Ovary (tissue), 9 donors: ENCODE data around the gene FLNB. TPM values are rescaled to one million over a fixed set of nuclear protein-coding genes. Genes with fewer than 3 reads are reported as not detected.

Experiments used
- DNase-seq, 5 donors: peaks; one replicate each; pipeline ENCODE4 v3.0.0-alpha.2; 2019 to 2020
- H3K27ac ChIP-seq, 2 donors: fragments of 200-600 bp; one replicate each; pipeline versions ENCODE4 v1.5.1 to v1.8.0; 2019 to 2022
- H3K27me3 ChIP-seq: fragments of 200-600 bp; one replicate; pipeline ENCODE4 v1.8.0; 2022
- H3K36me3 ChIP-seq: fragments of 200-600 bp; sonication (generic); one replicate; pipeline ENCODE4 v1.5.1; 2019
- H3K4me1 ChIP-seq: one replicate; pipeline ENCODE4 v1.8.1; 2013; ENCODE audit warnings: mild to moderate bottlenecking, moderate library complexity; ENCODE audit not compliant: insufficient read depth
- H3K4me3 ChIP-seq: fragments of 200-600 bp; sonication (generic); one replicate; pipeline ENCODE4 v1.5.1; 2017
- H3K9me3 ChIP-seq, 2 donors: fragments of 200-600 bp in 1 of 2; sonication (generic) in 1 of 2; one replicate each; pipeline versions ENCODE4 v1.5.1 to v1.8.1; 2013 to 2019; ENCODE audit warnings: mild to moderate bottlenecking in 1 of 2, moderate library complexity in 1 of 2
- CTCF ChIP-seq, 3 donors: fragments of 450-650 bp in 2 of 3; fragments of 200-600 bp in 1 of 3; IDR thresholded peaks; one replicate each; pipeline versions ENCODE4 v1.5.1 to v1.8.0; 2016 to 2022; ENCODE audit warnings: antibody characterized with exemption in 3 of 3, mild to moderate bottlenecking in 1 of 3
- EP300 ChIP-seq: sonication (generic); formaldehyde crosslinking; IDR thresholded peaks from one replicate; pipeline ENCODE4 v1.6.1; 2017; ENCODE audit warnings: antibody characterized with exemption
- POLR2A ChIP-seq: fragments of 450-650 bp; IDR thresholded peaks from one replicate; pipeline ENCODE4 v1.6.1; 2017; ENCODE audit warnings: antibody characterized with exemption, mild to moderate bottlenecking, moderate library complexity
- WGBS, 3 donors: extraction: QIAGEN DNeasy Blood & Tissue Kit in 1 of 3; methylation state at CpG; one replicate each; pipeline versions ENCODE4 v1.1.5 to v1.1.7; 2013 to 2017; 5-methylcytosine and 5-hydroxymethylcytosine counted together
- intact Hi-C, 4 donors: fragments of 100-400 bp; cut with DNase I; formaldehyde crosslinking; loops; one replicate each; pipeline versions ENCODE4 v1.11.0 to v1.15.1; 2022 to 2023
- polyA plus RNA-seq, 2 donors: library from polyadenylated mRNA; stranded (reverse); fragments of 200-250 nt in 1 of 2; fragments of 350-450 nt in 1 of 2; fragmentation: Illumina TruSeq in 1 of 2; extraction: RNeasy Lipid Tissue Mini Kit (QIAGEN cat#74804) in 1 of 2; gene quantifications; one replicate each; pipeline ENCODE4 v1.2.3, GENCODE V29; 2013 to 2014
- total RNA-seq, 7 donors: library from RNA; depleted of rRNA in 2 of 7; stranded (reverse); fragments of >200 nt in 2 of 7; fragmentation: NEBNext Ultra II Directional in 3 of 7; extraction: Animal tissue kit (Norgen Biotek cat#: 25700) in 3 of 7; gene quantifications; one replicate each; pipeline versions ENCODE4 v1.1.0 to v1.2.4, GENCODE V29; 2016 to 2023
- donor health status: DM: no; HTN: no; CAD: no; lungs with moderate emphysema.
- donor health status: DM: no; HTN: no; CAD: no.
- donor health status: Bipolar disorder and iron deficiency.
- donor health status: DM: yes; HTN: yes; CAD: no.
- donor health status: DM: no; HTN: no; CAD: no.
- donor health status: DM: yes; HTN: yes; CAD: no.

Gene FLNB
- total and polyA plus RNA-seq, 9 donors: 51.9 to 190 (median 126) TPM

DNA sequence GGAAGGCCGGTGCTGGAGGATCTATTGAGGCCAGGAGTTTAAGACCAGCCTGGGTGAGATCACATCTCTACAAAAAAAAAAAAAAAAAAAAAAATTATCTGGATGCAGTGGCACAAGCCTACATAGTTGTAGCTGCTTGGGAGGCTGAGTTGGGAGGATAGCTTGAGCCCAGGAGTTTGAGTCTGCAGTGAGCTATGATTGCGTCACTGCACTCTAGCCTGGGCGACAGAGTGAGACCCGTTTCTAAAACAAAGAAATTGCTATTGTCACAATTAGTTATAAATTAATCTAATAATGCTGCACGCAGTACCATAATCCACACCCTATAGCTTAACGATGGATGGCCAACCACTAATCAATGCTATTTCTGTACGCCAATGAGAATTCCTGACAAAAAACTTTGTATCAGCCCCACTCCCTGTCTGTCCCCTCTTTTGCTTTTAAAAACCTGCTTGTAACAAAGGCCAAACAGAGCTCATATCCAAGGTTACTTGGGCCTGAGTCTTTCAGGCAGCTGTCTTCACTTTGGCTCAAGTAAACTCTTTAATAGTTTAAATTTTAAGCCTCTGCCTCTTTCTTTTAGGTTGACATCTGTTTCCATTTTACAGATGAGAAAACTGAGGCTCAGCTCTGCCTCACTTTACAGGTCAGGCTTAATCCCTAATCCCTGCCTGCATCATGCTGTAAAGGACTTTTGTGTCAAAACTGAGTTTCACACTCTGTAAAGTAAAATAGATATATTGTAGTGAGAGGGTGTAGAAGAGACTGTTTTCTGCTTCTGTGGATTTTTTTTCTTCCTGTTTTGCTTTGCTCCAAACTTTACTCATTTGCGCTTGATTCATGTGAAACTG lies 10.9 kb downstream of the FLNB start:
- H3K27me3 ChIP-seq: no peaks in the 10 kb centered on the region
- WGBS, 3 donors: 76 to 88% (median 82%) methylated on average over 8 of the region's 8 CpGs
- TF ChIP-seq EP300 (no peak), CTCF (IDR thresholded peaks at IDR 0.05) (no peak), POLR2A (no peak)
- no peak for DNase-seq
- H3K9me3 ChIP-seq: no peaks in the 10 kb centered on the region
- H3K36me3 ChIP-seq: no peaks in the 10 kb centered on the region
- no peak overlapping the region for H3K27ac ChIP-seq
- no peak overlapping the region for H3K4me3 ChIP-seq
- peaks cover 18% of the 10 kb centered on the region for H3K4me1 ChIP-seq
- intact Hi-C loops: loop anchor here in 3 of 4 donors (10.0 kb wide), 3 partner anchors 46 to 86 kb away; no protein-coding TSS in a partner anchor

DNA sequence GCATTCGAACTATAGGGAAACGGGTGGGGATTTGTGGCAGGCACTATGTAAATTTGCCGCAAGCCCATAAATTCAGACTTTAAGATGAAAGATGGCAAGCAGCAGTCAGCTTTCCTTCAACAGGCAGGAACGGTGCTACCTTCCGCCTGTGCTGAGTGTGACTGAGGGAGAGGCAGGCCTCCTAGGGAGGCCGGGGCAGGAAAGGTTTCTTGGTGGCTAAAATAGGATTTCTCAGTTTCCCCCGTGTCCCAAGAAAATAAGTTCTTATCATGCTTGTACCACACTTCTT lies 12.5 kb downstream of the FLNB start:
- DNase-seq: no peak
- H3K4me1 ChIP-seq: peaks cover 20% of the 10 kb centered on the region
- intact Hi-C loops: no loop called here
- H3K36me3 ChIP-seq: no peaks in the 10 kb centered on the region
- H3K27me3 ChIP-seq: no peaks in the 10 kb centered on the region
- no peak for TF ChIP-seq EP300
- TF ChIP-seq CTCF (IDR thresholded peaks at IDR 0.05): no peak
- TF ChIP-seq POLR2A: no peak
- WGBS, 3 donors: 65 to 83% (median 72%) methylated on average over 7 of the region's 7 CpGs
- H3K27ac ChIP-seq: no peak overlapping the region
- H3K4me3 ChIP-seq: no peak overlapping the region
- H3K9me3 ChIP-seq: no peaks in the 10 kb centered on the region

GRCh38 chr3:58021072-58021959 lies 13.1 kb downstream of the FLNB start:
- Histone ChIP-seq H3K4me1 (peaks cover 26% of the 10 kb centered on the region), H3K9me3 (no peaks in the 10 kb centered on the region), H3K4me3 (no peak overlapping the region), H3K27me3 (no peaks in the 10 kb centered on the region), H3K36me3 (no peaks in the 10 kb centered on the region), H3K27ac (no peak overlapping the region)
- intact Hi-C loops: no loop called here
- TF ChIP-seq CTCF (IDR thresholded peaks at IDR 0.05): no peak
- TF ChIP-seq EP300: no peak
- no peak for TF ChIP-seq POLR2A
- DNase-seq: no peak
- WGBS, 3 donors: 81 to 84% (median 82%) methylated on average over 8 of the region's 8 CpGs

GRCh38 chr3:58021962-58022361 lies 13.7 kb downstream of the FLNB start:
- no peak for DNase-seq
- Histone ChIP-seq H3K27ac (no peak overlapping the region), H3K4me1 (peaks cover 26% of the 10 kb centered on the region), H3K27me3 (no peaks in the 10 kb centered on the region), H3K4me3 (no peak overlapping the region), H3K36me3 (no peaks in the 10 kb centered on the region), H3K9me3 (no peaks in the 10 kb centered on the region)
- intact Hi-C loops: no loop called here
- TF ChIP-seq POLR2A (no peak), EP300 (no peak), CTCF (IDR thresholded peaks at IDR 0.05) (no peak)
- WGBS, 3 donors: 47 to 75% (median 68%) methylated on average over 5 of the region's 5 CpGs
